H1 (cell line): ENCODE measurements around the gene GRIK2.

ENCODE experiments used
- BACH1 ChIP-seq: IDR thresholded peaks from 2 replicates; pipeline ENCODE4 v1.6.1; 2012; ENCODE audit warnings: low read length, improper control_type of control experiment
- CTCF ChIP-seq, 3 experiments: IDR thresholded peaks; 1 replicate in 2 of 3; 2 replicates in 1 of 3; pipeline versions ENCODE4 v1.5.1 to v1.6.1; 2011; ENCODE audit warnings: low read length in 3 of 3, mild to moderate bottlenecking in 3 of 3, inconsistent platforms in 2 of 3, low read depth in 1 of 3, moderate library complexity in 1 of 3; ENCODE audit not compliant: insufficient read depth in 1 of 3; ENCODE audit errors: control extremely low read depth in 1 of 3
- GABPA ChIP-seq: IDR thresholded peaks from 2 replicates; pipeline ENCODE4 v1.6.1; 2011; ENCODE audit warnings: mild to moderate bottlenecking, low read length, moderate library complexity, borderline replicate concordance; ENCODE audit not compliant: insufficient read depth
- MAX ChIP-seq: IDR thresholded peaks from 2 replicates; pipeline ENCODE4 v1.6.1; 2012; ENCODE audit warnings: inconsistent platforms
- PHF8 ChIP-seq: fragments of 200-600 bp; sonication (generic); conservative IDR thresholded peaks from 2 replicates; pipeline ENCODE4 v1.7.1; 2012; ENCODE audit warnings: low read depth, mild to moderate bottlenecking, inconsistent platforms, low read length, moderate library complexity
- POLR2AphosphoS5 ChIP-seq: IDR thresholded peaks from 2 replicates; pipeline ENCODE4 v1.6.1; 2011; ENCODE audit warnings: low read depth, low read length
- USF2 ChIP-seq: IDR thresholded peaks from 2 replicates; pipeline ENCODE4 v1.6.1; 2011; ENCODE audit warnings: low read length, improper control_type of control experiment

GRCh38 chr6:101531538-101531937, 138.0 kb downstream of the GRIK2 start:
- no peak for TF ChIP-seq CTCF (IDR thresholded peaks at IDR 0.05; ENCODE audit: control extremely low read depth in 1 of 3, insufficient read depth in 1 of 3, low read depth in 1 of 3, low read length in 3 of 3)
- no peak for TF ChIP-seq MAX
- no peak for TF ChIP-seq POLR2AphosphoS5
- no peak for TF ChIP-seq USF2
- TF ChIP-seq PHF8: no peak
- TF ChIP-seq BACH1: no peak
- no peak for TF ChIP-seq GABPA
